Measurements from ENCODE around the gene NRAS.

NRAS gene

GRCh38 chr1:114703242-114703641, 13.3 kb downstream of the NRAS start:
- TF ChIP-seq, protein P1, sequence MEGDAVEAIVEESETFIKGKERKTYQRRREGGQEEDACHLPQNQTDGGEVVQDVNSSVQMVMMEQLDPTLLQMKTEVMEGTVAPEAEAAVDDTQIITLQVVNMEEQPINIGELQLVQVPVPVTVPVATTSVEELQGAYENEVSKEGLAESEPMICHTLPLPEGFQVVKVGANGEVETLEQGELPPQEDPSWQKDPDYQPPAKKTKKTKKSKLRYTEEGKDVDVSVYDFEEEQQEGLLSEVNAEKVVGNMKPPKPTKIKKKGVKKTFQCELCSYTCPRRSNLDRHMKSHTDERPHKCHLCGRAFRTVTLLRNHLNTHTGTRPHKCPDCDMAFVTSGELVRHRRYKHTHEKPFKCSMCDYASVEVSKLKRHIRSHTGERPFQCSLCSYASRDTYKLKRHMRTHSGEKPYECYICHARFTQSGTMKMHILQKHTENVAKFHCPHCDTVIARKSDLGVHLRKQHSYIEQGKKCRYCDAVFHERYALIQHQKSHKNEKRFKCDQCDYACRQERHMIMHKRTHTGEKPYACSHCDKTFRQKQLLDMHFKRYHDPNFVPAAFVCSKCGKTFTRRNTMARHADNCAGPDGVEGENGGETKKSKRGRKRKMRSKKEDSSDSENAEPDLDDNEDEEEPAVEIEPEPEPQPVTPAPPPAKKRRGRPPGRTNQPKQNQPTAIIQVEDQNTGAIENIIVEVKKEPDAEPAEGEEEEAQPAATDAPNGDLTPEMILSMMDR (IDR thresholded peaks at IDR 0.05; ENCODE audit: poor library complexity, severe bottlenecking), result no peak

DNA sequence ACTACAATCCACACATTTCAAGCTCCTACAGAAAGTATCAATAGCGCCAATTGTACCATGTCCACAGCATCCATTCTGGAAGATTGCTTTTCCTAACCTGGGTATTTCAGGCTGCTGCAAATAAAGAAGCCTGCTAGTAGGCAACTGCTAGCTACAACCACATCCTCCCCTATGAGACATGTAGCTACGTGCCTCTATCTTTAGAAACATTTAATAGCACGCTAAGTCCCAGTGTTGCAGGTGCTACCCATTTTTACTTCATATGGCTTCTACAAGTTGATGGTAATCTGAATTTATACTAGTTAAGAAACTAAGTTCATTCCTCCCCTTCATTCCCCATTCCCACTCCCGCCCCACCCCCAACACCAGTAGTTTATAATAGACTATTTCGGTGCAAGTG, 13.8 kb downstream of the NRAS start:
- H3K27ac ChIP-seq (ENCODE audit: poor library complexity, severe bottlenecking), result no peak overlapping the region
- H3K4me1 ChIP-seq (ENCODE audit: insufficient read depth, poor library complexity, severe bottlenecking), result no peaks in the 10 kb centered on the region
- no peaks in the 10 kb centered on the region for H3K27me3 ChIP-seq (ENCODE audit: insufficient read depth, poor library complexity, severe bottlenecking)
- peaks cover 20% of the 10 kb centered on the region for H3K36me3 ChIP-seq (ENCODE audit: low read depth)
- H3K9me3 ChIP-seq (ENCODE audit: severe bottlenecking), result peaks cover 2% of the 10 kb centered on the region
- DNase-seq (ENCODE audit: low spot score), result no peak
- no peak overlapping the region for H3K4me3 ChIP-seq (ENCODE audit: severe bottlenecking)
- TF ChIP-seq, protein P1 (IDR thresholded peaks at IDR 0.05; ENCODE audit: poor library complexity, severe bottlenecking), result no peak
- 0 out of 3 replicates have a peak, but pooled peaks have one; percentile 32 for ATAC-seq (ENCODE audit: low read depth)

More at GRCh38 chr1:114703242-114703641, 13.3 kb downstream of the NRAS start:
- Histone ChIP-seq H3K27me3 (ENCODE audit: insufficient read depth, poor library complexity, severe bottlenecking) (no peaks in the 10 kb centered on the region), H3K4me1 (ENCODE audit: insufficient read depth, poor library complexity, severe bottlenecking) (no peaks in the 10 kb centered on the region), H3K36me3 (ENCODE audit: low read depth) (peaks cover 25% of the 10 kb centered on the region), H3K9me3 (ENCODE audit: severe bottlenecking) (peaks cover 2% of the 10 kb centered on the region), H3K27ac (ENCODE audit: poor library complexity, severe bottlenecking) (no peak overlapping the region), H3K4me3 (ENCODE audit: severe bottlenecking) (no peak overlapping the region)
- DNase-seq (ENCODE audit: low spot score), result no peak
- no peak for ATAC-seq (ENCODE audit: low read depth)

DNA sequence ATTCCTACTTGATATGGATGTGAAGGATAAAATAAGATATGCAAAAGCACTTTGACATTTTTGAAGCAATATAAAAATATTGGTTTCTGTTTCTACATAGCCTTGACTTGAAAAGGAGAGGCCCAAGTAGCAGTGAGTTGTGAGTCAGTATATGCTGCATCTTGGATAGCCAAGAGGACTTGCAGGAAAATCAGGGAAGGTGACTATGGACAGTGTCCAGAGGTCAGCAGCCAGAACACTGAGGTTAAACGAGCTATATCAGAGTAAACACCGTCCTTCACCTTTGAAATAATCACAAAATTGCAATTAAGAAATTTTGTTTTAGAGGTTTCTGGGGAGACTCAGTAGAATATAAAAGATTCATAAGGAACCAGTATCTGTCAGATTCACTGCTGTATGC, 14.6 kb downstream of the NRAS start:
- Histone ChIP-seq H3K36me3 (ENCODE audit: low read depth) (peaks cover 12% of the 10 kb centered on the region), H3K4me1 (ENCODE audit: insufficient read depth, poor library complexity, severe bottlenecking) (no peaks in the 10 kb centered on the region), H3K4me3 (ENCODE audit: severe bottlenecking) (no peak overlapping the region), H3K27me3 (ENCODE audit: insufficient read depth, poor library complexity, severe bottlenecking) (no peaks in the 10 kb centered on the region), H3K27ac (ENCODE audit: poor library complexity, severe bottlenecking) (no peak overlapping the region), H3K9me3 (ENCODE audit: severe bottlenecking) (peaks cover 2% of the 10 kb centered on the region)
- TF ChIP-seq, protein P1 (IDR thresholded peaks at IDR 0.05; ENCODE audit: poor library complexity, severe bottlenecking), result no peak
- DNase-seq (ENCODE audit: low spot score) (no peak), ATAC-seq (ENCODE audit: low read depth) (no peak)

DNA sequence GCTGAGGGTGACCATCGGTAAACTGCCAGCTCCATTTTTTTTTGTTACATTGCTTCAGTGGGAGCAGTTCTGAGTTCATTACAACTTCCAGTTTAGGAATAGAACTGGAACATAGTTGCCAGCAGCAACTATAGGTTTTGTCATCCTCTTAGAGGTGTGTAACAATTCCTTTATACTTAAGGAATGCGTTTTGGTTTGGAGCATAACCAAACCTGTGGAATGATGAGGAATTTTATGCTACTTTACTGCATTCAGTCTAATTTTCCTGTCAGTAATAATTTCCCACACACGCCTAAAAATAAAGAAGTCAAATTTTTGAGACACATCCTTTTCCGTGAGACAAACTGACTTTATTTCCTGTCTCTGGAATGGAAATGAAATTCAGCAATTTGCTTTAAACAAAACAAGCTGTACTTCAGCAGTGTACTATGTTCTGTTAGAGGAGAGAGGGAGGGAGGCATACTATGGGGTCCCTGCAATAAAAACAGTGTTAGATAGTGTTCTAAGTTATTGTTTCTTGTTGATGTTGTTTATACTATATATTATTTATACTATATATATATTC, 16.5 kb downstream of the NRAS start:
- ATAC-seq (ENCODE audit: low read depth), result no peak
- H3K4me3 ChIP-seq (ENCODE audit: severe bottlenecking), result no peak overlapping the region
- no peak overlapping the region for H3K27ac ChIP-seq (ENCODE audit: poor library complexity, severe bottlenecking)
- no peaks in the 10 kb centered on the region for H3K4me1 ChIP-seq (ENCODE audit: insufficient read depth, poor library complexity, severe bottlenecking)
- no peaks in the 10 kb centered on the region for H3K36me3 ChIP-seq (ENCODE audit: low read depth)
- H3K9me3 ChIP-seq (ENCODE audit: severe bottlenecking), result peaks cover 2% of the 10 kb centered on the region
- H3K27me3 ChIP-seq (ENCODE audit: insufficient read depth, poor library complexity, severe bottlenecking), result no peaks in the 10 kb centered on the region
- TF ChIP-seq, protein P1 (IDR thresholded peaks at IDR 0.05; ENCODE audit: poor library complexity, severe bottlenecking), result no peak
- no peak for DNase-seq (ENCODE audit: low spot score)

- no peak overlapping the region for H3K27ac ChIP-seq (ENCODE audit: poor library complexity, severe bottlenecking)
- no peak for DNase-seq (ENCODE audit: low spot score)
- no peaks in the 10 kb centered on the region for H3K4me1 ChIP-seq (ENCODE audit: insufficient read depth, poor library complexity, severe bottlenecking)
- no peak overlapping the region for H3K4me3 ChIP-seq (ENCODE audit: severe bottlenecking)
- H3K27me3 ChIP-seq (ENCODE audit: insufficient read depth, poor library complexity, severe bottlenecking), result no peaks in the 10 kb centered on the region
- H3K36me3 ChIP-seq (ENCODE audit: low read depth), result no peaks in the 10 kb centered on the region
- peaks cover under 1% of the 10 kb centered on the region for H3K9me3 ChIP-seq (ENCODE audit: severe bottlenecking)
- no peak for ATAC-seq (ENCODE audit: low read depth)
- TF ChIP-seq, protein P1 (IDR thresholded peaks at IDR 0.05; ENCODE audit: poor library complexity, severe bottlenecking), result no peak
These were observed 19.8 kb downstream of the NRAS start for GRCh38 chr1:114696810-114697209.
